DND-41 (cell line): ENCODE data around the gene FAM3B.

Source experiments
- ATAC-seq: fragments of 200-7000 bp; cut with Tn5 transposase; 3 replicates; pipeline ENCODE4 v1.9.1; 2021; ENCODE audit warnings: low read depth; ENCODE audit not compliant: insufficient read depth
- DNase-seq: peaks from one replicate; pipeline ENCODE4 v3.0.0-alpha.2; 2020
- H2AFZ ChIP-seq: 2 replicates; pipeline ENCODE4 v1.6.0; 2012; ENCODE audit warnings: low read depth, low read length
- H3K27ac ChIP-seq: 2 replicates; pipeline ENCODE4 v1.5.1; 2012; ENCODE audit warnings: low read length, inconsistent platforms
- H3K27me3 ChIP-seq: fragments of 200-600 bp; sonication (generic); 2 replicates; pipeline ENCODE4 v1.6.0; 2012; ENCODE audit warnings: low read length, mild to moderate bottlenecking, inconsistent platforms; ENCODE audit not compliant: insufficient read depth, poor library complexity
- H3K36me3 ChIP-seq: 2 replicates; pipeline ENCODE4 v1.5.1; 2012; ENCODE audit warnings: low read length, inconsistent platforms; ENCODE audit not compliant: insufficient read depth
- H3K4me1 ChIP-seq: 2 replicates; pipeline ENCODE4 v1.5.1; 2012; ENCODE audit warnings: mild to moderate bottlenecking, low read length; ENCODE audit not compliant: insufficient read depth
- H3K4me2 ChIP-seq: 2 replicates; pipeline ENCODE4 v1.6.0; 2012; ENCODE audit warnings: mild to moderate bottlenecking, moderate library complexity, low read length, inconsistent platforms; ENCODE audit not compliant: insufficient read depth
- H3K4me3 ChIP-seq, 2 experiments: fragments of 200-600 bp in 1 of 2; shearing (Covaris generic) in 1 of 2; 2 replicates each; pipeline ENCODE4 v1.5.1; 2012 to 2016; ENCODE audit warnings: inconsistent platforms in 2 of 2, low read length in 2 of 2, mild to moderate bottlenecking in 2 of 2, low read depth in 1 of 2, moderate library complexity in 1 of 2
- H3K79me2 ChIP-seq: 2 replicates; pipeline ENCODE4 v1.6.0; 2012; ENCODE audit warnings: low read length, inconsistent platforms; ENCODE audit not compliant: insufficient read depth
- H3K9ac ChIP-seq: 2 replicates; pipeline ENCODE4 v1.6.0; 2012; ENCODE audit warnings: low read depth, mild to moderate bottlenecking, inconsistent platforms, low read length, moderate library complexity
- H3K9me3 ChIP-seq: 2 replicates; pipeline ENCODE4 v1.5.1; 2012; ENCODE audit warnings: low read length, moderate library complexity, mild to moderate bottlenecking, inconsistent platforms; ENCODE audit not compliant: insufficient read depth, severe bottlenecking
- H4K20me1 ChIP-seq: 2 replicates; pipeline ENCODE4 v1.6.0; 2012; ENCODE audit warnings: low read length; ENCODE audit not compliant: insufficient read depth
- CTCF ChIP-seq: IDR thresholded peaks from 2 replicates; pipeline ENCODE4 v1.5.1; 2012; ENCODE audit warnings: borderline replicate concordance, low read length, moderate library complexity, mild to moderate bottlenecking; ENCODE audit not compliant: poor library complexity, severe bottlenecking; ENCODE audit errors: extremely low read depth
- EZH2 ChIP-seq: IDR thresholded peaks from 3 replicates; pipeline ENCODE4 v1.6.1; 2012; ENCODE audit warnings: borderline replicate concordance, low read depth, mild to moderate bottlenecking, moderate library complexity, low read length, inconsistent platforms; ENCODE audit not compliant: severe bottlenecking

The FAM3B gene

GRCh38 chr21:41290106-41290799 lies 26.3 kb upstream of the FAM3B start:
- no peak for ATAC-seq
- Histone ChIP-seq H2AFZ (no peak overlapping the region), H3K27me3 (no peaks in the 10 kb centered on the region), H3K79me2 (no peaks in the 10 kb centered on the region), H4K20me1 (no peaks in the 10 kb centered on the region), H3K36me3 (no peaks in the 10 kb centered on the region), H3K4me2 (no peak overlapping the region), H3K9me3 (peaks cover 11% of the 10 kb centered on the region), H3K4me1 (no peaks in the 10 kb centered on the region), H3K27ac (no peak overlapping the region), H3K4me3 (no peak overlapping the region), H3K9ac (no peak overlapping the region)
- DNase-seq: no peak
- no peak for TF ChIP-seq CTCF

- TF ChIP-seq EZH2 (no peak), CTCF (no peak)
- H4K20me1 ChIP-seq: no peaks in the 10 kb centered on the region
- ATAC-seq: no peak
- H2AFZ ChIP-seq: no peak overlapping the region
- H3K4me2 ChIP-seq: no peak overlapping the region
- no peak overlapping the region for H3K27ac ChIP-seq
- H3K79me2 ChIP-seq: no peaks in the 10 kb centered on the region
- no peaks in the 10 kb centered on the region for H3K27me3 ChIP-seq
- no peaks in the 10 kb centered on the region for H3K36me3 ChIP-seq
- peaks cover 11% of the 10 kb centered on the region for H3K9me3 ChIP-seq
- no peak overlapping the region for H3K4me3 ChIP-seq
- H3K9ac ChIP-seq: no peak overlapping the region
- DNase-seq: no peak
- H3K4me1 ChIP-seq: no peaks in the 10 kb centered on the region
Observed at GRCh38 chr21:41294548-41295231, 21.9 kb upstream of the FAM3B start.

GRCh38 chr21:41295721-41296254 lies 20.8 kb upstream of the FAM3B start:
- Histone ChIP-seq H3K27me3 (no peaks in the 10 kb centered on the region), H3K36me3 (no peaks in the 10 kb centered on the region), H3K79me2 (no peaks in the 10 kb centered on the region), H3K27ac (no peak overlapping the region), H4K20me1 (no peaks in the 10 kb centered on the region), H3K9ac (no peak overlapping the region), H3K4me3 (no peak overlapping the region), H3K9me3 (peaks cover 11% of the 10 kb centered on the region), H3K4me1 (no peaks in the 10 kb centered on the region), H3K4me2 (no peak overlapping the region), H2AFZ (no peak overlapping the region)
- no peak for DNase-seq
- ATAC-seq: no peak
- TF ChIP-seq EZH2: no peak
- TF ChIP-seq CTCF: no peak
